RWPE2 (cell line): Measurements from ENCODE around the gene TFE3.

Experiments
- ATAC-seq: fragments of 200-7000 bp; cut with Tn5 transposase; 3 replicates; pipeline ENCODE4 v1.9.1; 2021; ENCODE audit warnings: low read depth
- DNase-seq: peaks from one replicate; pipeline ENCODE4 v3.0.0-alpha.2; 2020; ENCODE audit warnings: low spot score
- H3K27ac ChIP-seq: fragments of 450-650 bp; 2 replicates; pipeline ENCODE4 v1.5.1; 2017; ENCODE audit warnings: mild to moderate bottlenecking; ENCODE audit not compliant: poor library complexity, severe bottlenecking
- H3K27me3 ChIP-seq: fragments of 250-450 bp; sonication (Bioruptor Pico); 2 replicates; pipeline ENCODE4 v1.5.1; 2021; ENCODE audit warnings: mild to moderate bottlenecking, moderate library complexity; ENCODE audit not compliant: insufficient read depth, poor library complexity, severe bottlenecking
- H3K36me3 ChIP-seq: fragments of 250-450 bp; sonication (Bioruptor Pico); 2 replicates; pipeline ENCODE4 v1.5.1; 2020; ENCODE audit warnings: low read depth, mild to moderate bottlenecking, moderate library complexity
- H3K4me1 ChIP-seq: fragments of 250-450 bp; sonication (Bioruptor Pico); 2 replicates; pipeline ENCODE4 v1.5.1; 2021; ENCODE audit warnings: mild to moderate bottlenecking, moderate library complexity; ENCODE audit not compliant: insufficient read depth, poor library complexity, severe bottlenecking
- H3K4me3 ChIP-seq: fragments of 250-450 bp; sonication (Bioruptor Pico); 2 replicates; pipeline ENCODE4 v1.5.1; 2021; ENCODE audit warnings: mild to moderate bottlenecking, moderate library complexity; ENCODE audit not compliant: severe bottlenecking
- H3K9me3 ChIP-seq: fragments of 250-450 bp; sonication (Bioruptor Pico); 2 replicates; pipeline ENCODE4 v1.5.1; 2021; ENCODE audit warnings: mild to moderate bottlenecking, moderate library complexity; ENCODE audit not compliant: severe bottlenecking
- TF ChIP-seq, protein P1 (sequence below): fragments of 450-650 bp; IDR thresholded peaks from one replicate; pipeline ENCODE4 v1.5.1; 2017; ENCODE audit warnings: mild to moderate bottlenecking, moderate library complexity; ENCODE audit not compliant: poor library complexity, severe bottlenecking

TFE3 gene

DNA sequence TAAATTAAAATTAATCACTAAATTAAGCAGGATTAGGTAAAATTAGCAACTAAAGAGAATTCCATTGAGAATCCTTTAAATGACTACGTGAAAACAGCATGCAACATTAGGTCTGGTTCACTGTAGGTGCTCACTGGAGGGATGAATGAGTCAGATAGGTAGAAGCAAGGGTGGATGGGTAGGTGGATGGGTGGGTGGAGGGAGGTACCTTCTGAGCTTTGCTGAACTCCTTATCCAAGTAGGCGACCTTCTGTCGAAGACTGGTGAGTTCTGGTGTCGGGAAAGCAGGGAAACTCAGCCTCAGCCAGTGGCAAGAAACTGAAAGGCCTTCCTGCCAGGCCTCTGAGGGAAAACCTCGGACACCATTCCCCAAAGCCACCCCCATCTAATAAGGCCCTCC, 44.1 kb downstream of the TFE3 start:
- Histone ChIP-seq H3K4me3 (no peak overlapping the region), H3K4me1 (no peaks in the 10 kb centered on the region), H3K36me3 (peaks cover 8% of the 10 kb centered on the region; the same call in 1 of the 2 replicates), H3K27ac (no peak overlapping the region), H3K9me3 (no peaks in the 10 kb centered on the region), H3K27me3 (no peaks in the 10 kb centered on the region)
- DNase-seq, result no peak
- TF ChIP-seq, protein P1, sequence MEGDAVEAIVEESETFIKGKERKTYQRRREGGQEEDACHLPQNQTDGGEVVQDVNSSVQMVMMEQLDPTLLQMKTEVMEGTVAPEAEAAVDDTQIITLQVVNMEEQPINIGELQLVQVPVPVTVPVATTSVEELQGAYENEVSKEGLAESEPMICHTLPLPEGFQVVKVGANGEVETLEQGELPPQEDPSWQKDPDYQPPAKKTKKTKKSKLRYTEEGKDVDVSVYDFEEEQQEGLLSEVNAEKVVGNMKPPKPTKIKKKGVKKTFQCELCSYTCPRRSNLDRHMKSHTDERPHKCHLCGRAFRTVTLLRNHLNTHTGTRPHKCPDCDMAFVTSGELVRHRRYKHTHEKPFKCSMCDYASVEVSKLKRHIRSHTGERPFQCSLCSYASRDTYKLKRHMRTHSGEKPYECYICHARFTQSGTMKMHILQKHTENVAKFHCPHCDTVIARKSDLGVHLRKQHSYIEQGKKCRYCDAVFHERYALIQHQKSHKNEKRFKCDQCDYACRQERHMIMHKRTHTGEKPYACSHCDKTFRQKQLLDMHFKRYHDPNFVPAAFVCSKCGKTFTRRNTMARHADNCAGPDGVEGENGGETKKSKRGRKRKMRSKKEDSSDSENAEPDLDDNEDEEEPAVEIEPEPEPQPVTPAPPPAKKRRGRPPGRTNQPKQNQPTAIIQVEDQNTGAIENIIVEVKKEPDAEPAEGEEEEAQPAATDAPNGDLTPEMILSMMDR, result no peak
- ATAC-seq, result no peak

DNA sequence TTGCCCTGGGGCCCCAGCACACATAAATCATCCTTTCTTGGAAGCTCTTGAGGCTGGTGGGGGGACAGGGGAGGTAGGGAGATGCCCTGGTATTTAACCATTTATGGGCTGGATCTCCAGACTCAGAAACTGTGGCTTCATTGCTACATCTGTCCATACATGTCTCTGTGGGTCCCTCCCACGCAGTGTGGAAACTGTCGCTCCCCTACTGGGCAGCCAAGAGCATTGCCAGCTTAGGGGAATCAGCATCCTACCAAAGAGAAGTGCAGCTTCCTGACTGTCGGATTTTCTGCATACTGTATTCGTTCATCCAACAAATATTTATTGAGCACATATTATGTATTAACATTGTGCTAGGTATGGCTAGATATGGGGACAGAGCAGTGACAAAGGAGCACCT, 44.8 kb downstream of the TFE3 start:
- DNase-seq (no peak), ATAC-seq (no peak)
- no peaks in the 10 kb centered on the region for H3K27me3 ChIP-seq
- no peak overlapping the region for H3K4me3 ChIP-seq
- no peaks in the 10 kb centered on the region for H3K9me3 ChIP-seq
- no peaks in the 10 kb centered on the region for H3K4me1 ChIP-seq
- TF ChIP-seq, protein P1, result no peak
- no peak overlapping the region for H3K27ac ChIP-seq
- H3K36me3 ChIP-seq, result peaks cover 8% of the 10 kb centered on the region; the same call in 1 of the 2 replicates

DNA sequence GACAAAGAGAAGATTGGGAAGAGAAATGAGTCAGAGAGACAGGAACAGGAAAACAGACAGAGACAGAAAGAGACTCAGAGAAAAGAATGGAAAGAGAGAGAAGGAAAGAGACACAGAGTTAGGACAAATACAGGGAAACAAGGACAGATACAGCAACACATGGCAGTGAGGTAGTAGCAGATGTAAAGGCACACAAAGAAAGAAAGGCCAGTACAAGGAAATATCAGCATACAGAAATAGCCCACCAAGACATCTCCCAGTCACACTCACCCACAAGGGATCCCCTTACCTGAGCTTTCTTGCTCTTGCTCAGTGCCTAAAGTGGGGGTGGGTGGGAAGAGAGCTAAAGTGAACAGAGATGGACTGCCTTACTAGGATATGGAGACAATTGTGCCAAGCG, 45.3 kb downstream of the TFE3 start:
- H3K36me3 ChIP-seq, result peaks cover 8% of the 10 kb centered on the region; the same call in 1 of the 2 replicates
- TF ChIP-seq, protein P1, result no peak

DNA sequence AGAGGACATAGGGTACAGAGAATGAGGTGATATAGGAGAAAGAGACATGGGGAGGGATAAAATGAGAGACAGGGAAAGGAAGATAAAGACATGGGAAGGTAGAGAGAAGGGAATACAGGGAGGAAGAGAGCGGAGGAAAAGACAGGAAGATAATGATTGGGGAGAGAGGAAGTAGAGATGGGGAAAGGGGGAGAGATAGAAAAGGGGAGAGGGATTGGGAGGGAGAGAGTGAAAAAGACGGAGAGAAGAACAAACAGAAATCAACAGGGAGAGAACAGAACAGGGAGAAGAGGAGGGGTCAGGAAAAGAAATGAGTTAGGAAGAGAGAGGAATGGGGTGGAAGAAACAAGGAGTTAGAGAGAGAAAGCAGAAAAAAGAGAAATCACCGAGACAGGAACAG, 45.7 kb downstream of the TFE3 start:
- DNase-seq (no peak), ATAC-seq (no peak)
- no peaks in the 10 kb centered on the region for H3K27me3 ChIP-seq
- peaks cover 8% of the 10 kb centered on the region; the same call in 1 of the 2 replicates for H3K36me3 ChIP-seq
- no peak overlapping the region for H3K4me3 ChIP-seq
- H3K4me1 ChIP-seq, result no peaks in the 10 kb centered on the region
- H3K27ac ChIP-seq, result no peak overlapping the region
- TF ChIP-seq, protein P1, result no peak
- no peaks in the 10 kb centered on the region for H3K9me3 ChIP-seq

More for the DNA sequence above, 45.3 kb downstream of the TFE3 start:
- no peak overlapping the region for H3K27ac ChIP-seq
- no peaks in the 10 kb centered on the region for H3K4me1 ChIP-seq
- no peak for DNase-seq
- no peak for ATAC-seq
- H3K4me3 ChIP-seq, result no peak overlapping the region
- H3K27me3 ChIP-seq, result no peaks in the 10 kb centered on the region
- H3K9me3 ChIP-seq, result no peaks in the 10 kb centered on the region

DNA sequence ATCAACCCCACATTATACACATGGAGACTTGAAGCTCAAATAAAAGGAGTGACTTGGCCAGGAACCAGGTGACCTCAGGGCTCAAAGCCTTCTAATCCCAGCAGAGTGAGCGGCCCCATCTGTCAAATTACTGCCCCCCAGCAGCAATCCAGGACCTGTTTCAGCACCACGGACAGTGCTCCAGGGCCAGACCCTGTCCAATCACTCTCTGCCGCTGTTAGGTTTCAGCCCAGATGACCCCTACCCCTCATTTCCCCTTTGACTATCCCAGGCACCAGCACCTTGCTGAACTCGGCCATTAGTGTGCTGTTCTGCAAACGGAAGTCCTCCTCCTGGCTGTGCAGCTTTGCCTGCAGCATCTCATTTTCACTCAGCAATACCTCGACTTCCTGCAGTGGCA, 46.2 kb downstream of the TFE3 start:
- no peak for ATAC-seq
- DNase-seq, result no peak
- H3K4me1 ChIP-seq, result no peaks in the 10 kb centered on the region
- no peaks in the 10 kb centered on the region for H3K27me3 ChIP-seq
- TF ChIP-seq, protein P1, result no peak
- H3K9me3 ChIP-seq, result no peaks in the 10 kb centered on the region
- H3K36me3 ChIP-seq, result peaks cover 8% of the 10 kb centered on the region; the same call in 1 of the 2 replicates
- no peak overlapping the region for H3K4me3 ChIP-seq
- H3K27ac ChIP-seq, result no peak overlapping the region
